Spleen (tissue), 11 donors: ENCODE results near the gene BCL11B. TPM values are rescaled to one million over a fixed set of nuclear protein-coding genes. Genes with fewer than 3 reads are reported as not detected.
A peak's percentile ranks its signal among the peaks of the same experiment; 100 is the strongest.

Source experiments
- DNase-seq: peaks from one replicate; pipeline ENCODE4 v3.0.0-alpha.2; 2020
- H3K27ac ChIP-seq, 8 donors: fragments of 200-600 bp; sonication (generic) in 7 of 8; 1 replicate in 4 of 8; 2 replicates in 4 of 8; pipeline versions ENCODE4 v1.5.0 to v1.8.0; 2016 to 2021; ENCODE audit warnings: inconsistent platforms in 4 of 8, mild to moderate bottlenecking in 4 of 8, moderate library complexity in 1 of 8
- H3K27me3 ChIP-seq, 7 donors: fragments of 200-600 bp; sonication (generic) in 6 of 7; replicated peaks in 1 of 7; 1 replicate in 4 of 7; 2 replicates in 3 of 7; pipeline versions ENCODE4 v1.5.0 to v1.8.0; 2016 to 2021; ENCODE audit warnings: inconsistent platforms in 3 of 7, mild to moderate bottlenecking in 1 of 7
- H3K36me3 ChIP-seq, 6 donors: fragments of 200-600 bp; sonication (generic) in 5 of 6; 1 replicate in 4 of 6; 2 replicates in 2 of 6; pipeline versions ENCODE4 v1.5.0 to v1.8.0; 2016 to 2021; ENCODE audit warnings: inconsistent platforms in 2 of 6
- H3K4me1 ChIP-seq, 6 donors: fragments of 200-600 bp; sonication (generic) in 5 of 6; 1 replicate in 3 of 6; 2 replicates in 3 of 6; pipeline versions ENCODE4 v1.5.0 to v1.8.0; 2016 to 2021; ENCODE audit warnings: inconsistent platforms in 3 of 6
- H3K4me3 ChIP-seq, 8 donors: fragments of 200-600 bp; sonication (generic) in 7 of 8; 1 replicate in 4 of 8; 2 replicates in 4 of 8; pipeline versions ENCODE4 v1.5.0 to v1.8.0; 2016 to 2021; ENCODE audit warnings: inconsistent platforms in 4 of 8, mild to moderate bottlenecking in 4 of 8, moderate library complexity in 2 of 8
- H3K9me3 ChIP-seq, 8 donors: fragments of 200-600 bp; sonication (generic) in 7 of 8; 1 replicate in 4 of 8; 2 replicates in 4 of 8; pipeline versions ENCODE4 v1.5.0 to v1.8.0; 2016 to 2021; ENCODE audit warnings: inconsistent platforms in 4 of 8
- CTCF ChIP-seq, 11 experiments: fragments of 200-600 bp in 7 of 11; fragments of 450-650 bp in 4 of 11; sonication (generic) in 4 of 11; IDR thresholded peaks in 8 of 11; conservative IDR thresholded peaks in 3 of 11; 1 replicate in 7 of 11; 2 replicates in 4 of 11; pipeline versions ENCODE4 v1.4.0 to v1.8.0; 2016 to 2021; ENCODE audit warnings: antibody characterized with exemption in 11 of 11, inconsistent platforms in 4 of 11, mild to moderate bottlenecking in 1 of 11
- POLR2A ChIP-seq, 3 donors: fragments of 450-650 bp; IDR thresholded peaks; one replicate each; pipeline ENCODE4 v1.5.1; 2017; ENCODE audit warnings: antibody characterized with exemption in 3 of 3, mild to moderate bottlenecking in 1 of 3
- POLR2AphosphoS5 ChIP-seq, 3 donors: sonication (generic); formaldehyde crosslinking; IDR thresholded peaks; one replicate each; pipeline ENCODE4 v1.5.1; 2017; ENCODE audit warnings: antibody characterized with exemption in 3 of 3
- WGBS, 5 donors: extraction: QIAGEN DNeasy Blood & Tissue Kit in 3 of 5; methylation state at CpG; one replicate each; pipeline versions ENCODE4 v1.1.5 to v1.1.7; 2013 to 2018; 5-methylcytosine and 5-hydroxymethylcytosine counted together
- intact Hi-C: fragments of 100-400 bp; cut with DNase I; formaldehyde crosslinking; loops from one replicate; pipeline ENCODE4 v1.15.0; 2023; ENCODE audit warnings: low total_unique reads
- polyA plus RNA-seq, 3 donors: library from polyadenylated mRNA; stranded (reverse); fragments of 200-250 nt; gene quantifications; one replicate each; pipeline ENCODE4 v1.2.1, GENCODE V29; 2013
- total RNA-seq, 7 donors: library from RNA; depleted of rRNA in 3 of 7; stranded (reverse); fragments of >200 nt in 3 of 7; fragmentation: NEBNext Ultra II Directional in 4 of 7; extraction: Animal tissue kit (Norgen Biotek cat#: 25700) in 4 of 7; gene quantifications; one replicate each; pipeline versions ENCODE4 v1.1.0 to v1.2.1, GENCODE V29; 2016 to 2021
- donor health status: healthy with polysubstance abuse.
- donor health status: DM: no; HTN: no; CAD: no; lungs with moderate emphysema.
- donor health status: DM: no; HTN: no; CAD: no.
- donor health status: Bipolar disorder and iron deficiency.
- donor health status: healthy.
- donor health status: DM: no; HTN: no; CAD: no.
- donor health status: DM: yes; HTN: yes; CAD: no.

Gene BCL11B
- total and polyA plus RNA-seq, 10 donors: 0.74 to 21.1 (median 11.4) TPM

- WGBS, 5 donors: 72 to 86% (median 76%) methylated on average over 9 of the region's 9 CpGs
- Histone ChIP-seq H3K36me3 (no peaks in the 10 kb centered on the region), H3K27me3 (peaks cover 0 to 15% (median 0%) of the 10 kb centered on the region in 7 donors), H3K27ac (peak overlapping the region in 1 of 8 donors; percentile 24), H3K4me1 (peaks cover 0 to 94% (median 15%) of the 10 kb centered on the region in 6 donors), H3K4me3 (no peak overlapping the region), H3K9me3 (no peaks in the 10 kb centered on the region)
- intact Hi-C loops: no loop called here
- DNase-seq: no peak
- TF ChIP-seq CTCF (IDR thresholded peaks at IDR 0.05 in 8 of 11, conservative IDR thresholded peaks at IDR 0.05 in 3 of 11): no peak
- TF ChIP-seq POLR2A (IDR thresholded peaks at IDR 0.05): no peak
- no peak for TF ChIP-seq POLR2AphosphoS5 (IDR thresholded peaks at IDR 0.05)
Observed at GRCh38 chr14:99211410-99211809, 60.6 kb downstream of the BCL11B start.

- Histone ChIP-seq H3K9me3 (no peaks in the 10 kb centered on the region), H3K36me3 (no peaks in the 10 kb centered on the region), H3K4me1 (peaks cover 0 to 94% (median 15%) of the 10 kb centered on the region in 6 donors), H3K27me3 (peaks cover 0 to 15% (median 0%) of the 10 kb centered on the region in 7 donors), H3K4me3 (no peak overlapping the region), H3K27ac (no peak overlapping the region)
- TF ChIP-seq POLR2AphosphoS5 (IDR thresholded peaks at IDR 0.05): no peak
- no peak for TF ChIP-seq POLR2A (IDR thresholded peaks at IDR 0.05)
- TF ChIP-seq CTCF (IDR thresholded peaks at IDR 0.05 in 8 of 11, conservative IDR thresholded peaks at IDR 0.05 in 3 of 11): no peak
- 50 to 70% (median 58%) methylated on average over 7 to 8 of the region's 8 CpGs for WGBS, 5 donors
- intact Hi-C loops: no loop called here
- DNase-seq: no peak
Observed at GRCh38 chr14:99210333-99210732, 61.7 kb downstream of the BCL11B start.

GRCh38 chr14:99209409-99209808 is 62.6 kb downstream of the BCL11B start:
- 64 to 85% (median 72%) methylated on average over 5 to 7 of the region's 7 CpGs for WGBS, 5 donors
- H3K27ac ChIP-seq: peak overlapping the region in 3 of 8 donors; percentile 4 to 54 (median 4)
- intact Hi-C loops: no loop called here

GRCh38 chr14:99208318-99208717 is 63.7 kb downstream of the BCL11B start:
- no peak overlapping the region for H3K27ac ChIP-seq
- peaks cover 0 to 94% (median 10%) of the 10 kb centered on the region in 6 donors for H3K4me1 ChIP-seq
- H3K4me3 ChIP-seq: no peak overlapping the region
- no peaks in the 10 kb centered on the region for H3K9me3 ChIP-seq
- WGBS, 5 donors: 67 to 78% (median 74%) methylated on average over 9 of the region's 9 CpGs
- no peak for DNase-seq
- H3K36me3 ChIP-seq: no peaks in the 10 kb centered on the region
- TF ChIP-seq CTCF (IDR thresholded peaks at IDR 0.05 in 8 of 11, conservative IDR thresholded peaks at IDR 0.05 in 3 of 11) (no peak), POLR2AphosphoS5 (IDR thresholded peaks at IDR 0.05) (no peak), POLR2A (IDR thresholded peaks at IDR 0.05) (no peak)
- intact Hi-C loops: no loop called here
- H3K27me3 ChIP-seq: peaks cover 0 to 4% (median 0%) of the 10 kb centered on the region in 7 donors

More at GRCh38 chr14:99209409-99209808, 62.6 kb downstream of the BCL11B start:
- TF ChIP-seq CTCF (IDR thresholded peaks at IDR 0.05 in 8 of 11, conservative IDR thresholded peaks at IDR 0.05 in 3 of 11): no peak
- TF ChIP-seq POLR2AphosphoS5 (IDR thresholded peaks at IDR 0.05): no peak
- no peak for TF ChIP-seq POLR2A (IDR thresholded peaks at IDR 0.05)
- peaks cover 0 to 94% (median 10%) of the 10 kb centered on the region in 6 donors for H3K4me1 ChIP-seq
- H3K9me3 ChIP-seq: no peaks in the 10 kb centered on the region
- no peaks in the 10 kb centered on the region for H3K36me3 ChIP-seq
- DNase-seq: no peak
- H3K27me3 ChIP-seq: peaks cover 0 to 10% (median 0%) of the 10 kb centered on the region in 7 donors
- H3K4me3 ChIP-seq: no peak overlapping the region
